ENCODE data around the gene POLR1C. TPM values are rescaled to one million over a fixed set of nuclear protein-coding genes. Genes with fewer than 3 reads are reported as not detected.

The POLR1C gene
- total and polyA plus RNA-seq, 4 donors = 10.8 to 24.3 (median 19.0) TPM

- Histone ChIP-seq H3K4me1 (ENCODE audit: control insufficient read depth in 4 of 4, insufficient read depth in 4 of 4, low read length in 3 of 4) (peaks cover 7 to 29% (median 17%) of the 10 kb centered on the region in 4 donors), H3K9me3 (ENCODE audit: control insufficient read depth in 4 of 4, low read length in 3 of 4) (no peaks in the 10 kb centered on the region), H3K36me3 (ENCODE audit: control insufficient read depth in 4 of 4, insufficient read depth in 3 of 4, low read depth in 1 of 4, low read length in 3 of 4) (no peaks in the 10 kb centered on the region), H3K27ac (ENCODE audit: low read depth in 1 of 2, low read length in 2 of 2) (peak overlapping the region in 1 of 2 donors; percentile 75), H3K4me3 (ENCODE audit: low read depth in 1 of 3, low read length in 3 of 3) (peak overlapping the region; percentile 76 to 92 (median 88)), H3K27me3 (ENCODE audit: control insufficient read depth in 4 of 4, insufficient read depth in 4 of 4, low read length in 3 of 4) (no peaks in the 10 kb centered on the region), H3K9ac (ENCODE audit: low read depth in 1 of 2, low read length in 2 of 2) (peak overlapping the region; percentile 81 to 93)
- 13% methylated on average over 3 of the region's 3 CpGs for WGBS
- TF ChIP-seq HNF4G (IDR thresholded peaks at IDR 0.05) (no peak), TAF1 (conservative IDR thresholded peaks at IDR 0.05) (no peak), YY1 (IDR thresholded peaks at IDR 0.05) (no peak), MAX (IDR thresholded peaks at IDR 0.05) (no peak), RXRA (IDR thresholded peaks at IDR 0.05) (no peak), EGR1 (IDR thresholded peaks at IDR 0.05; ENCODE audit: low read depth in 2 of 2) (no peak), GABPA (IDR thresholded peaks at IDR 0.05 in 1 of 2, conservative IDR thresholded peaks at IDR 0.05 in 1 of 2) (no peak), NR2F2 (IDR thresholded peaks at IDR 0.05) (no peak), RAD21 (IDR thresholded peaks at IDR 0.05) (no peak), FOXA2 (IDR thresholded peaks at IDR 0.05) (no peak)
- TF ChIP-seq, protein P1, sequence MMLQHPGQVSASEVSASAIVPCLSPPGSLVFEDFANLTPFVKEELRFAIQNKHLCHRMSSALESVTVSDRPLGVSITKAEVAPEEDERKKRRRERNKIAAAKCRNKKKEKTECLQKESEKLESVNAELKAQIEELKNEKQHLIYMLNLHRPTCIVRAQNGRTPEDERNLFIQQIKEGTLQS (IDR thresholded peaks at IDR 0.05) = no peak
- DNase-seq (ENCODE audit: low spot score) = no peak
Observed at GRCh38 chr6:43478008-43478372, 38.9 kb upstream of the POLR1C start.

DNA sequence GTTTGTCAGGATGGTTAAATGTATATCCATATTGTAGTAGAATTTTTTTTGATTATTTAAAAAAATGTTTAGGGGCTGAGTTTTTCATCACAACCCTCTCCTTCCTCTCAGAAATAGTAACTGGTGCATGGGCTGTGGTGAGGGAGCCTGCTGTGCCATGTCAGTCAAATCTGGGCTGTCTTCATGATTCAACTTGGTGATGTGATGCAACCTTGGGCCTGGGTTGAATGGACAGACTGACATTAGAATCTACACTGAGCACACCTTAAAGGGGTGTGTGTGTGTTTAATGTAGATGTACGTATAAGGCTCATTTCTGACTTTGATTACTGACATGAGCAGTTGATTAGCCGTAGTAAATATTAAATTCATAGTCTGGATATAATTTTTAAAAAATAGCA is 35.8 kb upstream of the POLR1C start:
- H3K27me3 ChIP-seq (ENCODE audit: control insufficient read depth in 4 of 4, insufficient read depth in 4 of 4, low read length in 3 of 4) = no peaks in the 10 kb centered on the region
- no peak overlapping the region for H3K9ac ChIP-seq (ENCODE audit: low read depth in 1 of 2, low read length in 2 of 2)
- H3K27ac ChIP-seq (ENCODE audit: low read depth in 1 of 2, low read length in 2 of 2) = no peak overlapping the region
- H3K9me3 ChIP-seq (ENCODE audit: control insufficient read depth in 4 of 4, low read length in 3 of 4) = no peaks in the 10 kb centered on the region
- peaks cover 0 to 2% (median 0%) of the 10 kb centered on the region in 4 donors for H3K36me3 ChIP-seq (ENCODE audit: control insufficient read depth in 4 of 4, insufficient read depth in 3 of 4, low read depth in 1 of 4, low read length in 3 of 4)
- WGBS = 96% methylated on average over 2 of the region's 2 CpGs
- peaks cover 7 to 29% (median 17%) of the 10 kb centered on the region in 4 donors for H3K4me1 ChIP-seq (ENCODE audit: control insufficient read depth in 4 of 4, insufficient read depth in 4 of 4, low read length in 3 of 4)
- no peak for TF ChIP-seq NR2F2 (IDR thresholded peaks at IDR 0.05)
- TF ChIP-seq RXRA (IDR thresholded peaks at IDR 0.05) = no peak
- TF ChIP-seq JUND (IDR thresholded peaks at IDR 0.05) = no peak
- TF ChIP-seq REST (IDR thresholded peaks at IDR 0.05) = no peak
- no peak for TF ChIP-seq YY1 (IDR thresholded peaks at IDR 0.05)
- TF ChIP-seq HNF4G (IDR thresholded peaks at IDR 0.05) = no peak
- TF ChIP-seq MAX (IDR thresholded peaks at IDR 0.05) = no peak
- no peak for TF ChIP-seq FOXA1 (IDR thresholded peaks at IDR 0.05)
- TF ChIP-seq CTCF (IDR thresholded peaks at IDR 0.05; ENCODE audit: low read depth, low read length, missing input control) = no peak
- TF ChIP-seq TAF1 (conservative IDR thresholded peaks at IDR 0.05) = no peak
- no peak for TF ChIP-seq EGR1 (IDR thresholded peaks at IDR 0.05; ENCODE audit: low read depth in 2 of 2)
- TF ChIP-seq GABPA (IDR thresholded peaks at IDR 0.05 in 1 of 2, conservative IDR thresholded peaks at IDR 0.05 in 1 of 2) = no peak
- no peak for TF ChIP-seq ZBTB33 (IDR thresholded peaks at IDR 0.05)
- no peak for DNase-seq (ENCODE audit: low spot score)
- H3K4me3 ChIP-seq (ENCODE audit: low read depth in 1 of 3, low read length in 3 of 3) = no peak overlapping the region

Data from liver (tissue), 9 donors.